ENCODE measurements around the gene SLC12A6.
"Not testable (repeated sequence)": the region's sequence is repeated elsewhere in the genome, so short reads cannot be mapped to it uniquely, and the experiment has no call there.

SLC12A6 gene

GRCh38 chr15:34355241-34355640 is 17.7 kb upstream of the SLC12A6 start:
- DNase-seq: peak in 1 of 3 donors; percentile 23

GRCh38 chr15:34354286-34354685 is 16.7 kb upstream of the SLC12A6 start:
- no peak for DNase-seq

GRCh38 chr15:34353627-34354026 is 16.0 kb upstream of the SLC12A6 start:
- DNase-seq: no peak

- DNase-seq: not testable (repeated sequence)
Observed at GRCh38 chr15:34352996-34353395, 15.4 kb upstream of the SLC12A6 start.

GRCh38 chr15:34349769-34350168 is 12.2 kb upstream of the SLC12A6 start:
- no peak for DNase-seq

GRCh38 chr15:34348735-34349300 is 11.2 kb upstream of the SLC12A6 start:
- DNase-seq: no peak

GRCh38 chr15:34347951-34348638 is 10.5 kb upstream of the SLC12A6 start:
- no peak for DNase-seq

GRCh38 chr15:34342737-34343575 is 5.4 kb upstream of the SLC12A6 start, which contains the start of the genes NOP10 and NUTM1:
Gene NOP10 (minus strand): TSS chr15:34343136. CDS start chr15:34343073, 63 bp downstream.
Gene NUTM1 (plus strand): TSS chr15:34343315. CDS start chr15:34343697, 382 bp downstream.
- DNase-seq: peak; percentile 92 to 94 (median 93)

GRCh38 chr15:34342213-34342736 is 4.7 kb upstream of the SLC12A6 start:
- DNase-seq: peak in 1 of 3 donors; percentile 18

GRCh38 chr15:34341381-34342212 is 4.0 kb upstream of the SLC12A6 start:
- peak; percentile 27 to 78 (median 40) for DNase-seq

GRCh38 chr15:34339946-34340345 is 2.4 kb upstream of the SLC12A6 start:
- DNase-seq: no peak

GRCh38 chr15:34338347-34338746 is 766 bp upstream of the SLC12A6 start:
- DNase-seq: no peak

- peak in 2 of 3 donors; percentile 17 for DNase-seq
Observed at GRCh38 chr15:34336991-34337556, 507 bp downstream of the SLC12A6 start.

GRCh38 chr15:34336231-34336990 is 1.2 kb downstream of the SLC12A6 start:
- peak; percentile 34 to 48 (median 35) for DNase-seq

GRCh38 chr15:34335176-34336032 is 2.2 kb downstream of the SLC12A6 start:
- peak; percentile 71 to 91 (median 91) for DNase-seq

GRCh38 chr15:34334672-34335071 is 2.9 kb downstream of the SLC12A6 start:
- DNase-seq: peak in 1 of 3 donors; percentile 30

GRCh38 chr15:34332553-34333120 is 4.9 kb downstream of the SLC12A6 start:
- peak in 1 of 3 donors; percentile 9 for DNase-seq

GRCh38 chr15:34331809-34332208 is 5.8 kb downstream of the SLC12A6 start:
- DNase-seq: no peak

- DNase-seq: no peak
Observed at GRCh38 chr15:34330279-34330678, 7.3 kb downstream of the SLC12A6 start.

GRCh38 chr15:34329006-34329405 is 8.6 kb downstream of the SLC12A6 start:
- DNase-seq: no peak

All from suppressor macrophage treated with lipopolysaccharide for 1 hour (primary cell).